Body of pancreas (tissue), 4 donors: ENCODE measurements around the gene SRP19.

ENCODE experiments used
- CTCF ChIP-seq, 7 experiments: fragments of 450-650 bp in 4 of 7; fragments of 200-600 bp in 3 of 7; sonication (generic) in 3 of 7; IDR thresholded peaks; one replicate each; pipeline ENCODE4 v1.5.1; 2016 to 2019; ENCODE audit warnings: antibody characterized with exemption in 7 of 7
- POLR2A ChIP-seq, 3 donors: fragments of 450-650 bp; IDR thresholded peaks; one replicate each; pipeline ENCODE4 v1.6.1; 2016; ENCODE audit warnings: antibody characterized with exemption in 3 of 3, mild to moderate bottlenecking in 2 of 3

- no peak for TF ChIP-seq CTCF (IDR thresholded peaks at IDR 0.05)
- TF ChIP-seq POLR2A (IDR thresholded peaks at IDR 0.05), result no peak
Measured at GRCh38 chr5:112824197-112824596, 36.9 kb upstream of the SRP19 start.
